Mucosa of descending colon (tissue), 3 donors: ENCODE data around the gene JPT1. TPM values are rescaled to one million over a fixed set of nuclear protein-coding genes. Genes with fewer than 3 reads are reported as not detected.

Source experiments
- ATAC-seq: fragments of 200-7000 bp; cut with Tn5 transposase; one replicate; pipeline ENCODE4 v1.9.1; 2020; ENCODE audit warnings: mild to moderate bottlenecking, moderate library complexity
- DNase-seq, 3 donors: peaks; one replicate each; pipeline ENCODE4 v3.0.0-alpha.2; 2020
- H3K36me3 ChIP-seq: fragments of 200-600 bp; one replicate; pipeline ENCODE4 v1.8.0; 2021; ENCODE audit warnings: low read depth, mild to moderate bottlenecking
- H3K4me1 ChIP-seq: fragments of 200-600 bp; one replicate; pipeline ENCODE4 v1.8.0; 2021; ENCODE audit warnings: low read depth, mild to moderate bottlenecking
- H3K4me3 ChIP-seq: fragments of 200-600 bp; one replicate; pipeline ENCODE4 v1.8.0; 2021; ENCODE audit warnings: mild to moderate bottlenecking
- H3K9me3 ChIP-seq: fragments of 200-600 bp; one replicate; pipeline ENCODE4 v1.8.0; 2021; ENCODE audit warnings: mild to moderate bottlenecking
- CTCF ChIP-seq: fragments of 200-600 bp; IDR thresholded peaks from one replicate; pipeline ENCODE4 v1.8.0; 2022; ENCODE audit warnings: antibody characterized with exemption, mild to moderate bottlenecking
- intact Hi-C, 2 donors: fragments of 100-400 bp; cut with DNase I in 1 of 2; cut with micrococcal nuclease in 1 of 2; formaldehyde crosslinking; loops; one replicate each; pipeline versions ENCODE4 v1.11.0 to v1.11.1; 2022; cut with DNase I, micrococcal nuclease
- total RNA-seq, 3 donors: library from RNA; stranded (reverse); fragmentation: NEBNext Ultra II Directional in 2 of 3; extraction: Animal tissue kit (Norgen Biotek cat#: 25700) in 2 of 3; gene quantifications; one replicate each; pipeline versions ENCODE4 v1.2.1 to v1.2.4, GENCODE V29; 2021 to 2023
- donor health status: DM: no; HTN: no; CAD: no; lungs with moderate emphysema.
- donor health status: DM: no; HTN: no; CAD: no.
- donor health status: DM: no; HTN: yes; CAD: no.

The JPT1 gene
- total RNA-seq, 3 donors from 2014 or later: 105 to 314 (median 209) TPM

- Histone ChIP-seq H3K36me3 (peaks cover 3% of the 10 kb centered on the region), H3K9me3 (no peaks in the 10 kb centered on the region), H3K4me1 (peaks cover 15% of the 10 kb centered on the region), H3K4me3 (no peak overlapping the region)
- DNase-seq (no peak), ATAC-seq (no peak)
- intact Hi-C loops: no loop called here
- TF ChIP-seq CTCF: no peak
Observed at GRCh38 chr17:75099881-75100595, 54.3 kb downstream of the JPT1 start.

DNA sequence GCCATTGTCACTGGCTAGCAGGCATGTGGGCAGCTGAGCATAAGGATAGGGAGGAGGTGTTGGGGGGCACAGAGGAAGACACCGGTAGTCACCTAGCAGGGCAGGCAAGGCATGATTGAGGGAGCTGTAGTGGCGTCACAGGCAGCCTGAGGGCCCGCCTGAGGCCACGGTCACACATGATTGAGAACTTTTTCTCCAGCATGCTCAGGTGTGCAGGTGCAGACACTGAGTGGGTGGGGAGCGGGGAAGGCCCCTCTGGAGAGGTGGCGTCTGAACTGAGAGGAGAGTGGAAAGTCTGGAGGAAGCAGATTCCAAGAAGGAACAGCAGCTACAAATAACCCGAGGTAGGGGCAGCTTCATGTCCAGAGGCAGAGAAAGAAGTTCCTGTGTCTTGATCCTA, 55.5 kb downstream of the JPT1 start:
- no peak for ATAC-seq
- DNase-seq: no peak
- TF ChIP-seq CTCF: no peak
- Histone ChIP-seq H3K9me3 (no peaks in the 10 kb centered on the region), H3K36me3 (peaks cover 3% of the 10 kb centered on the region), H3K4me3 (no peak overlapping the region), H3K4me1 (peaks cover 27% of the 10 kb centered on the region)
- intact Hi-C loops: no loop called here

- Histone ChIP-seq H3K4me3 (no peak overlapping the region), H3K9me3 (no peaks in the 10 kb centered on the region), H3K4me1 (peaks cover 35% of the 10 kb centered on the region), H3K36me3 (peaks cover 3% of the 10 kb centered on the region)
- intact Hi-C loops: no loop called here
- ATAC-seq (no peak), DNase-seq (no peak)
- no peak for TF ChIP-seq CTCF
Observed at GRCh38 chr17:75097865-75098264, 56.4 kb downstream of the JPT1 start.

DNA sequence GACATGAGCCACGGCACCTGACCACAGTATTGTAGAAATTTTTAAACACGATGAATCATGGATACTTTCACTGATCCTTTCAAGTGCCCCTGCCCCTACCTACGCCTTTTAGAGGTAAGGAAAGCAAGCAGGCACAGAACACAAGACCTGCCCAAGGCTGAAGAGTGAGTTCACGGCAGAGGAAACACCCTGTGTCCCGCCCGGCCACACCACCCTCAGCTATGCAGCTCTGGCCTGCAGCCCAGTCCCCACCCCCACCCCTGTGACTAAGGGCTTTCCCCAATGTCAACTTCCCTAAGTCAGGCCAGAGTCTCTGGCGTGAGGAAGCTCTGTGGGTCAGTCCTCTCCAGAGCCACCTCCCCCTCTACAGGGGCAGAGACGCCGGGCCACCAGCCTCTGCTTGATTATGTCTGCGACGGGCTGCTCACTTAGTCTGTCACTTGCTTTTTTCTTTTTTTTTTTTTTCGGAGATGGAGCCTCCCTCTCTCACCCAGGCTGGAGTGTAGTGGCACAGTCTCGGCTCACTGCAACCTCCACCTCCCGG, 58.2 kb downstream of the JPT1 start:
- Histone ChIP-seq H3K9me3 (no peaks in the 10 kb centered on the region), H3K36me3 (peaks cover 3% of the 10 kb centered on the region), H3K4me3 (no peak overlapping the region), H3K4me1 (peaks cover 51% of the 10 kb centered on the region)
- DNase-seq (peak; percentile 88 to 90 (median 89)), ATAC-seq (peak; percentile 85)
- intact Hi-C loops: no loop called here
- no peak for TF ChIP-seq CTCF

GRCh38 chr17:75094871-75095399, 59.4 kb downstream of the JPT1 start:
- DNase-seq (peak in 2 of 3 donors; percentile 45 to 60), ATAC-seq (peak; percentile 25)
- Histone ChIP-seq H3K36me3 (no peaks in the 10 kb centered on the region), H3K9me3 (no peaks in the 10 kb centered on the region), H3K4me1 (peaks cover 63% of the 10 kb centered on the region), H3K4me3 (no peak overlapping the region)
- TF ChIP-seq CTCF: no peak
- intact Hi-C loops: no loop called here
